GM12873 (cell line): ENCODE data around the gene CPED1.

ENCODE experiments used
- CTCF ChIP-seq: IDR thresholded peaks from 2 replicates; pipeline ENCODE4 v1.5.1; 2012; ENCODE audit warnings: low read depth, mild to moderate bottlenecking, moderate library complexity, low read length, control low read depth; ENCODE audit not compliant: insufficient read depth; ENCODE audit errors: missing control alignments

The CPED1 gene

GRCh38 chr7:121105262-121105661 lies 116.8 kb downstream of the CPED1 start:
- no peak for TF ChIP-seq CTCF

GRCh38 chr7:121107923-121108498 lies 119.5 kb downstream of the CPED1 start:
- peak; percentile 71 for TF ChIP-seq CTCF

- no peak for TF ChIP-seq CTCF
Measured at GRCh38 chr7:121109145-121109544, 120.6 kb downstream of the CPED1 start.

- TF ChIP-seq CTCF: no peak
Measured at GRCh38 chr7:121113288-121113687, 124.8 kb downstream of the CPED1 start.

- no peak for TF ChIP-seq CTCF
Measured at GRCh38 chr7:121116396-121116795, 127.9 kb downstream of the CPED1 start.

- TF ChIP-seq CTCF: no peak
Measured at GRCh38 chr7:121119047-121119446, 130.5 kb downstream of the CPED1 start.

GRCh38 chr7:121123032-121123431 lies 134.5 kb downstream of the CPED1 start:
- TF ChIP-seq CTCF: no peak
